HG02763 (cell line): ENCODE data around the gene PKD1.
"Not testable (repeated sequence)": the region's sequence is repeated elsewhere in the genome, so short reads cannot be mapped to it uniquely, and the experiment has no call there.

Experiments used
- ATAC-seq: cut with Tn5 transposase; IDR thresholded peaks from one replicate; pipeline ENCODE4 v1.9.1; 2021; ENCODE audit warnings: mild to moderate bottlenecking, moderate library complexity; ENCODE audit not compliant: unreplicated experiment

The PKD1 gene

DNA sequence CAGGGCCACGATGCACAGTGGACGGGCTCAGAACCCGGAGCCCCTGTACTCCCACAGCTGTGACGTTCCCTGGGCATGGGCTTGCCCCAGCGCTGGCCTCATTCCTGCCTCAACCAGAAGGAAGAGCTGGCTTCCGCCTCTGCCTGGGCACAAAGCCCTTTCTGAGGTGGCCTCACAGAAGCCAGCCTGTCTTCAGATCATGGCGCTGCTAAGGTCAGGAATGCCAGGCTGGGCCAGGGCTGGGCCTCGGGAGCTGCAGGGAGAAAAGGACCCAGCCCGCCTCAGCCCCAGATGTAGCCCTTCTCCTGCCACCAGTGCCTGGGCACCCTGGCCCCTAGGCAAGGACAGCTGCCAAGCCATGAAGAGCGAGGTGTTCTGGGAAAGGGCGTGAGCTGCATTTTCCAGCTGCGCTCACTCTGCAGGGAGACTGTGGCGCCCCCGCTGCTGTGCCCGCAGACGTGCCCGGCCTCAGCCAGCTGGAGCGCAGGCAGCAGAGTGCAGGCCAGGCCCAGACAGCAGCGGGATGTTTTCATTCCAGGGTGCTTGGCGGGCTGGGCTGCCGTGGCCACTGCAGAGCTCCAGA lies 9.4 kb downstream of the PKD1 start:
- ATAC-seq, result not testable (repeated sequence)

DNA sequence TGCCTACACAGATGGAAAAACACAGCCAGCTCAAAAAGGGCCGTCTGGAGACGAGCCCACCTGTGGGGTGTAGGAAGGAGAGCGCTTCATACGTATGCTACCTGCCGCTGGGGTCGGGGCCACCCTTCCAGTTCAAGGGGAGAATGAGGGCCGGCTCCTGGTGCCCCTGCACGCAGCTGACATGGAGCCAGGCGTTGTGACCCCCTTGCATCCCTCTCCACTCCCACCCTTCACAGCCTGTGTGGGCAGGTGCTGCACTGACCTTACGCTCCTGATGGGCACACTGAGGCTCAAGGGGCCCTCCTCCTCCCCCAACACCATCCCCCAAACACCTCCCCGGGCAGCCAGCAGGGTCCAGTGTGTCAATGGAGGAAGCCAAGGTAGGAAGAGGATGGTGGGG lies 10.1 kb downstream of the PKD1 start:
- not testable (repeated sequence) for ATAC-seq

DNA sequence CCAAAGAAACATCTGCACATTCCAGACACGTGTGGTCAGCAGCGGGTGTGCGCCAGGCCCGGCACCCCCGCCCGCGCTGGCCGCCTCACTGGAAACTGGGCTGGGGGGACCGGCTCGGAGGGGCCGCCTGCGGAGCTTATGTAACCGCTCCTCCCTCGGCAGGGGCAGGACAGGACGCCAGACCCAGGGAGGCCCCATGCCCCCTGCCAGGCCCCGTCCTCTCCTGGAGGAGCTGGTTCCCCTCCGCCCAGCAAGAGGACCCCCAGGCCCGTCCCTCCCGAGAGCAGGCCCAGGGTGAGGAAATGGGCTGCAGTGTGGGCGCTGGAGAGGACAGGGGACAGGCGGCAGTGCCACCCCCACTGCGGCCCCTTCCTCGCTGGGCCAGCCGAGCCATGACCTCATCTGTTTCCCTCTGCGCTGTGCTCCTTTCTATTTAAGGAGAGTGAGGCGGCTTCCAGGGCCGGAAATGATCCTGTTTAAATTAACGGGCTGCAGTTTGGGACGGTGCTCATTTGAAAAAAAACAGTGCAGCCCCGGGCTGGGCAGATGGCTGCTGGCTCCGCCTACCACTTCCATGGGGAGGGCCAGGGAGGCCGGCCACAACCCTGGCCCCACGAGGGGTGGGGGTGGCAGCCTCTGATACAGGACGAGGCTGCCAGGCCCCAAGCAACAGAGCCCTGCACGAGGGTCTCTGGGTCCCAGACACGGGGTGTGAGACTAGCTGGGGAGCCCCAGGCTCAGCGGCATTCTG lies 10.8 kb downstream of the PKD1 start:
- ATAC-seq, result not testable (repeated sequence)

DNA sequence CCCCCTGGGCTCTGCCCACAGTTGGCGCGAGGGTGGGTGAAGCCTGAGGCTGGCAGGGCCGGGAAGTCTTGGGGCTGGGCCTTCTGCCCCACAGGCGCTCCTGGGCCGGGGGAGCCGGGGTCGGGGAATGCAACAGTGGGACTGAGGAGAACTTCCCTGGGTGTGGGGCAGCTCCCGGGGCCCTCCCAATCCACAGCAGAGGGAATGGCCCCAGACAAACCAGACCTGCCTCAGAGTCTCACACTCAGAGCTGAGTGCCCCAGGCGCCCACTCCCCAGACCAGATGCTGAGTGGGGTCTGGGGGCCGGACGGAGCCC lies 11.4 kb downstream of the PKD1 start:
- ATAC-seq, result not testable (repeated sequence)

DNA sequence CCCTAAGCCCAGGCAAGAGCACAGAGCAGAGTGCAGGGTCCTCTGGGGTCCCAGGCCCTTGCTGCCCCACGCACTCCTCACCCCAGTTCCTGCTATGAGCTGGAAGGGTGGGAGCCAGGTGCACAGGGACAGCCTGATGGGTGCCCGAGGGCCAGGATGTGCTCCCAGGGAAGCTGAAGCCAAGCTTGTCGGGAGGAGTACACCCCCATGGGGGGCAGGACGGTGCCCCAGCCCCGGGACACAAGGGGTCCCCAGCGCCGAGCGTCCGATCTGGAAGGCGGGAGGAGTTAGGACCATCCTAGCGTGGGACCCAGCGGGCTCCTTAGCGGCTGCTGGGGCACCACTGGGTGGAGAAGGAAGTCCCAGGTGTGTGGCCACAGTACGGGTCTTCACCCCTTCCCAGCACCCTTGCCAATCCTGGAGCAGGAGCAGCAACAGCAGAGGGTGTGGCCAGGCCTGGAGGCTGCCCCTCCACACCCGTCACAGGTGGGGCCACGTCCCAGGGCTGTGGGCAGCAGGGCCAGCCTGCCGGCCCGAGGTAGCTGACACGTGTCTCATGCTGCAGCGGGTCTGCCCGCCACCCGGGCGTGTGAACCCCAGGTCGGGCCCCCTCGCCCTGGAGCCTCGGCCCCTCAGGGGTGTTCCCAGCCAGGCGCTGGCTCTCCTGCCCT lies 11.9 kb downstream of the PKD1 start:
- ATAC-seq, result not testable (repeated sequence)

DNA sequence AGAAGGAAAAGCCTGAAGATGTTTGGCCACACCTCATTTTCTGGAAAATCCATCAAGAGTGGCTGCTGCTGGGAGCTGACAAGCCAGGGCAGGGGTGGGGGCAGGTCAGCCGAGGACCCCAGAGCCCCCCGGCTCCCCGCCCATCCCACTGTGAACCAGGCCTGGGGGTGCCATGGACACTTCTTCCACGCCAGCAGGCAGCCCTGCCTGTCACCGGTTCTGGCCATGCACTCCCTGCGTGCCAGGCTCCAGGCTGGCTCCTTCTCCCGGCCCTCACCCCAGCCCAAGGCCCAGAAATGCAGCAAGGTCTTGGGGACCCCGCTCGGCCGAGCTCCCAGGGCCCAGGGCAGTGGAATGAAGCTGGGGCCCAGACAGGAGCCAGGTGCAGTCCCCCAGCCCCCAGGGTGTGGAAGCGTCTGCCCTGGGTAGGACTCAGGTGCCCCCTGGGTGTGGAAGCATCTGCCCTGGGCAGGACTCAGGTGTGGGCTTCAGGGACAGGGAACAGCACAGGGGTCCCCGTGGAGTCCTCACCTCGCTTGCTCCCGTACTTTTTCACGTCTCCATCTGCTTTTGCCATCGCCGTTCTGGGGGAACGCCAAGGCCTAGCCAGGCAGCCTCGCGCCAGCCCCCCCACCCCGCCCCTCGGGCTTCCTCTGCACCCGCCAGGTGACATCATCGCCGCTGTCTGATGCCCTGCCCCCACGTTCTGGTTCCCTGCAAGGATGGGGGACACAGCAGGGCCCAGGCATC lies 12.6 kb downstream of the PKD1 start:
- not testable (repeated sequence) for ATAC-seq

DNA sequence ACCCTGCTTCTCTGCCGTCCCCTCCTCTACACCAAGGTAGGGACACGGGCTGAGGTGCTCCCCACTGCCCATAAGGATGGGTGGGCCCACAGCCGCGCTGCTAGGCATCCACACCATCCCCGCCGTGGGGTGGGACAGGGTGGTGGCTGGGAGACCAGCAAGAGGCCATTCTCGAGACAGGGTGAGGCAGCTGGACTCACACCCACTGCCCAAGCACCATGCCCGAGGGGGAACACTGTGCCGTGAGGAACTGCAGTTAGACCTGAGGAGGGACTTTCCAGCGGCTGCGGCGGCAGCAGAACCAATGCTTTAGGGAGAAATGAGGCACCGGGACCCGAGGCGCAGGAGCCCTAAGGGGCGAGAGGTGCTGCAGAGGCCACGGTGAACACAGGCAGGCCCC lies 13.3 kb downstream of the PKD1 start:
- no peak for ATAC-seq

DNA sequence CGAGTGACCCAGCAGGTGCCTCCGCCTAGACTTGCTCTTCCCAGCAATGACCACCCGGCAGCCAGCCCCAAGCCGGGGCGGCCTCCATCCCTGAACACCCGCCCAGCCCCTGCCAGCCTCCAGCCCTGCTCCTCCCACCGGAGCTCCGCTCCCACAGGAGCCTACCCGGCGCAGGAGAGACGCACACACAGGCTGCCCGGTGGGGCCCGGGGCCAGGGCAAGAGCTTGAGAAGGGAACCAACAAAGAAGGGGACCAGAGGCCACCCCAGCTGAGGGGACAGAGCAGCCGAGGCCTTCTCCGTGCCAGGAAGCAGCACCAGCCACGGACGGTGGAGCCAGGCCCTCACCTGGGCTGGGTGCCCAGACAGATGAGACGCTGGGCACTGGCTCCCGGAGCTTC lies 13.8 kb downstream of the PKD1 start:
- ATAC-seq, result no peak

DNA sequence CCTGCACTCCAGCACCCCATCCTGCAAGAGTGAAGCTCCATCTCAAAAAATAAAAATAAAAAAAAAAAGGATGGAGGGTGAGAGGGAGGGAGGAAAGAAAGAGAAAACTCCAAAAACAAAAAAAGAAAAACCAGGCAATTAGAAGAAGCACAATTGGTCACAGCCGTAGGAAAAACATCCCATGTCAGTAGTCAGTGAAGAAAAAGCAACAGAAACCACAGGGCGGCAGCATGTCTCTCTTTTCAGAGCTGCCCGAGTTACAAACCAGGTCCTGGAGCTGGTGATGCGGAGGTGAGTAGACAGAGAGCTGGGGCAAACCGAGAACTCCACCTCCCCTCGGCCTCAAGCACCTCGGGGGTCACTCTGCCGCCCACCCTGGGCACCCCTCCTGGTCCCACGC lies 14.4 kb downstream of the PKD1 start:
- not testable (repeated sequence) for ATAC-seq

DNA sequence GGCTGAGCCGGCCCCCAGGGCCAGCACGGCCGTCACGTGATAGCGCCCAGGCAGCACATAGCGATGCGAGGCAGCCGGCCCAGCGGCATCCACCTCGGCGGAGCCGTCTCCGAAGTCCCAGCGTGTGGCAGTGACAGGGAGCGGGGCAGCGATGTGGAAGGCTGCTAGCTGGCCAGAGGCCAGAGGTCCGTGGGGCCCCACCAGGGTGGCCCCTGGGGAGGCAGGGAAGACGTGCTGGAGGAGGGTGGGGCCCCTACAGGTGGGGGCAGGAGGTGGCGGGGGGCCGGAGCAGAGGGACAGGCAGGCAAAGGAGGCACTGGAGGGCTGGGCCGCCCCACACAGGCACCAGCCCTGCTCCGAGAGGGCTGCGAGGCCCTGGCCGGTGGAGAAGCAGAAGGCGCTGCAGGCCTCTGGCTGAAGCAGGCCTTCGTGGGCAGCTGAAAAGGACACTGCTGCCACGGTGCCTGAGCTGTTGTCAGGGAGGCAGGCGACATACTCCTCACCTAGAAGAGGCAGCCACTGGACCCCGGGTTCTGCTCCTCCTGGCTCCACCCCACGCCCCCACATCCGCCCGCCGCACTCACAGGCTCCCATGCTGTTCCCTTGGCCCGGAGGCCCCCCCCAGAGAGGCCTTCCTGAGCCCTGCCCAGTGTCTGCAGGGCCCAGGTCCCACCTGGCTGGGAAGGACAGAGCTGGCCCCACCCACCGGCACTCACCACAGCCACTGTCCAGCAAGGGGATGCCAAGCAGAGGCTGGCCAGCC lies 17.6 kb downstream of the PKD1 start:
- ATAC-seq, result not testable (repeated sequence)

DNA sequence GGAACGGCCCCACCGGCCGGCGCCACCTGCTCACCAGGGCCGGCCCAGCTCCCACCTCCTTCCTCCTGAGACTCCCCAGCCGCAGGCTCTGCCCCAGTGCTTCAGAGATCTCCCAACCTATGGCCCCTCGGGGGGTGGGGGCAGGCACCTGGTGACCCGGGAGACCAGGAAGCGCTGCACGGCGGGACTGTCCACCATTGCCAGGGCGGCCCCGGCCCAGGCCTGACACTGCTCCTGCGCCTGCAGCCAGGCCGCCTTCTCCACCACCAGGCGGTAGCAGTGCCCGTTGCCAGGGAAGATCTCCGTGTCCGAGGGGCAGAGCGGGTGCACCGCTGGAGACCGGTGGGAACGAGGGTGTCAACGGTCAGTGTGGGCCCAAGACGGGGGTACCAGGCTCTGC lies 18.4 kb downstream of the PKD1 start:
- not testable (repeated sequence) for ATAC-seq

DNA sequence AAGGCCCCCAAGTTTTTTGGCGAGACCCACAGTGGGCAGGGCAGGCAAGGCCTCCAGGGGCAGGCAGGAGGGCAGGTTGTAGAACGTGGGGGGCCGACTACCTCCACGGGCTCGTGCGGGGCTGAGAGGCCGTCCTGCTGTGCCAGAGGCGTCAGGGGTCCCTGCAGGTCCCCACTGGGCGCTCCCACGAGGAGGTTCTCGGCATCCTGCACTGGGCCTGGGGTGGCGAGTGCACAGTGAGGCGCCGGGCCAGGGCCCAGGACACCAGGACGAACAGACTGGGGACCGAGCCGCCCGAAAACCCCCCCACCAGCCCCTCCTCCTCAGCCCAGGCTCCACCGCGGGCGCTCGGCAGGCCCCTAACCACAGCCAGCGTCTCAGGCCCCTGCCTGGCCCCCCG lies 19.3 kb downstream of the PKD1 start:
- not testable (repeated sequence) for ATAC-seq

DNA sequence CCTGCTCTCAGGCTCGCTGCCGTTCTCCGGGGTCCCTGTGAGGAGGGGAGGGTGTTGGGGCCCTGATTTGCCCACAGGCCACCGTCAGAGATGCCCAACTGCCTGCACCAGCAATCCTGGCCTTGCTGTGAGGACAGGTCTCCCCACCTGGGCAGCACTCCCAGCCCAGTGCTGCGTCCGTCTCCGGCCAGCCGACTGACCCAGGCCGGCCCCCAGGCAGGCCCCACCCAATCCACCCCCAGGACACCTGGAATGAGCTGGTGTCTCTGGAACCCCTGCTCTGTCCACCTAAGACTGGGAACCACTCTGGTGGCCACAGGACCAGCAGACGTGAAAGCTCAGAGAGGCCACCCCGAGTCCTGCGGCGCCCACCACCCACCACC lies 20.1 kb downstream of the PKD1 start:
- ATAC-seq, result no peak

DNA sequence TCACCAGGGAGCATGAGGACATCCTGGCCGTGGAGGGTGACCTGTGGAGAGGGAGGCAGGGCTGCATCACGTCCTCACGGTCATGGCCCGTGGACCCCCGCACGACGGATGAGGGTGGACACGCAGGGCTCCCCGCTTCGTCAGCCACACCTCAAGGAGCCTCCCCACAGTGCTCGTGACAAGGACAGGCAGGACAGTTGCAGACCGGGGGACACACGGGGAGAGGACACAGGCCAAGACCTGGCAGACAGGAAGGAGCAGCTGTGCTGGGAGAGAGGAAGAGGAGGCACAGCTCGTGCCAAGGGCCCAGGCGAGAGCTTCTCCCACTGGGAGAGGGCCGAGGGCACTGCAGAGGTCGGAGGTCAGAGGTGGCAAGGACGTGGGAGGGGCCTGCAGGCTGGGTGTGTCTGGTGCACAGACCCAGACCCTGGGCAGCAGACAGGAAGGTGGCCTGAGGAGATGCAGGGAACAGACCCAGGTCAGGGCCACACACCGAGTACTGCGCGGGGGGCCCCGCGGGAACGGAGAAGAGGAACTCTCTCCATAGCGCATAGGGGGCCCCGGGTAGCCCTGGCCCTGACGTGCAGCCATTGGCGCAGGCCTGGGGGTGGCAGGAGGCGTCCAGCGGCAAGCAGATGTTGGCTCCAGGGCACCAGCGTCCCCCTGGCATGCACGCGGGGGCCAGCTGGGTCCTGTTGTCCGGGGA lies 20.7 kb downstream of the PKD1 start:
- ATAC-seq, result not testable (repeated sequence)

DNA sequence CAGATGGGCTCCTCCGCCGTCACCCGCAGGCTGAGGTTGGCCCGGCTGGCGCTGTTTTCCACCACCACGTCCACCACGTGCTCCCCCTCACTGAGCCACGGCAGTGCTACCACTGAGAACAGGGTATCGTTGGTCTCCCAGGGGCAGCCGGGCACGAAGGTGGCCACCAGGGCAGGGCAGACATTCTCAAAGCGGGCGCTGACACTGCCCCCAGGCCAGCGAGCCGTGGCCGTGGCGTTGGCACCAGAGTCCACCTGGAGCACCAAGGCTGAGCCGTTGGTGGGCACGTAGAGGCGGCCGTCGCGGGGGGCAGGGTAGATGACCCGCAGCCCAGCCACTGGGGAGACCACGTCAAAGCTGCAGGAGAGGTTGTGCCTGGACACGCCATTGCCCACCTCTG lies 21.5 kb downstream of the PKD1 start:
- not testable (repeated sequence) for ATAC-seq

DNA sequence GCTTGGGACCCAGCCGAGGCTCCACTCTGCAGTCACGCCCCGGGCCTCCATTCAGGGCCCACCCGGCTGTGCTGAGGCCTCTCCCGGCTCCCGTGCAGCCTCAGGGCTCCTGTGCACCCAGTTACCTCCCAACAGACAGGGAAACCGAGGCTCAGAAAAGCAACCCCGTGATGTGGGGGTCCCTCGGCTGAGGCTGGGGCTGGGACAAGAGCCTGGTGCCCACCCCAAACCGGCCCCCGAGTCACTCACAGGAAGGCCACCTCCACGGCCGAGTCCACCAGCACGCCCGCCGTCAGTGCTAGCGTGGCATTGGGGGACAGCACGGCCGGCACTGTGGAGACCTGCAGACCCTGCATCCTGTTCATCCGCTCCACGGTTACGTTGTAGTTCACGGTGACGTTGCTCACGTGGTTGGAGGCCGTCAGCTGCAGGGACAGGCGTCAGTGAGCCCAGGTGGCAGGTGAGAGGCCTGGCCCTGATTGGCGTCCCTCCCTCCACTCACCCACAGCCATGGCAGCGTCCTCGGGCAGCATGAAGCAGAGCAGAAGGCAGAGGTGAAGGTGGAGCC lies 23.1 kb downstream of the PKD1 start:
- ATAC-seq, result not testable (repeated sequence)

DNA sequence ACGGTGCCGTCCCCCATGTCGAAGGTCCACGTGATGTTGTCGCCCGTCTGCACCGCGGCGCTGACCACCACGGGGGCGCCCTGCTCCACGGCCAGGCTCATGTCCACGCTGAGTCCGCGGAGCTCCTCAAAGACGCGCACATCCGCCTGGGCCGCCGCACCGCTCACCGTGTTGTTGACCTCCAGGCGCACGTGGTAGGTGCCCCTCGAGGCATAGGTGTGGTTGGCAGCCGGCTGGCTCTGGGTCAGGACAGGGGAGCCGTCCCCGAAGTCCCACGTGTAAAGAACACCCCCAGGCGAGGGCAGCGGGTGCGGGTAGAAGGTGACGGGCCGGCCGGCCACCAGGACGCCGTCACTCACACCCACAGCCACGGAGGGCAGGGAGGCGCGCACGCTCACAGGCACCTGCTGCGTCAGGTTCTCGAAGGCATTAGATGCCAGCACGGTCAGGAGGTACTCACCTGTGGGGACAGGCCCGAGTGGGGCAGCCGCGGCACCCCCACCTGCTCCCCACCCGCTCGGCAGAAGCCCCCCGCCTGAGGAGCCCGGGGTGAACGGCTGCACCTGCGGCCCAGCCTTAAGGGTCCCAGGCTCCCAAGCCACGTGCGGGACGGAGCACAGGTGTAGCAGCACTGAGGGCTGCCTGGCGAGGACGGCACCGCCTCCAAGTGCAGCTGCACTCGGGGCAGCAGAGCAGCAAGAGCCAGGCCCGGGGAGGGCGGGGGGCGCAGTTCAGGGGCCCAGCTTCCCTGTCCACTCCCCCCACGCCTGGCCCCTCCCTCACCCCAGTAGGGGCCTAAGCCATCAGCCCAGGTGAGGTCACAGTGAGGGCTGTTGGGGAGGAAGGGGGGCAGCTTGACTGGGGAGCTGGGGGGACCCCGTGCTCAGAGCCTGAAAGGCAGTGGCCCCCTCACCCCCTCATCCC lies 24.0 kb downstream of the PKD1 start:
- ATAC-seq, result not testable (repeated sequence)

DNA sequence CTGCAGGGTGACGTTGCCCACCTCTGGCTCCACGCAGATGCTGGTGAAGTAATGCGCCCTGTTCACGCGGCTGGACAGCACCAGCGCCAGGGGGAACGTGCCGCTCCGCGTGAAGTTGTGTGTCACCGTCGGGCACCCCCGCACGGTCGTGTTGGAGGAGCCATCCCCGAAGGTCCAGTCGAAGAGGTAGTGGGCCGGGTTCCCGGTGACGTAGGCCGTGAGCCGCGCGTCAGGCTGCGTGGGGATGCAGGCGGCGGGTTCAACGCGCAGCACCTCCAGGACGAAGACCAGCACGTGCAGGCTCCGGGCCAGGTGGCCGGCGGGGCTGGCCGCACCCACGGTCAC lies 24.7 kb downstream of the PKD1 start:
- ATAC-seq, result not testable (repeated sequence)
